Measurements from ENCODE around the gene CTBS.
"Not testable (repeated sequence)": the region's sequence is repeated elsewhere in the genome, so short reads cannot be mapped to it uniquely, and the experiment has no call there.

The CTBS gene

DNA sequence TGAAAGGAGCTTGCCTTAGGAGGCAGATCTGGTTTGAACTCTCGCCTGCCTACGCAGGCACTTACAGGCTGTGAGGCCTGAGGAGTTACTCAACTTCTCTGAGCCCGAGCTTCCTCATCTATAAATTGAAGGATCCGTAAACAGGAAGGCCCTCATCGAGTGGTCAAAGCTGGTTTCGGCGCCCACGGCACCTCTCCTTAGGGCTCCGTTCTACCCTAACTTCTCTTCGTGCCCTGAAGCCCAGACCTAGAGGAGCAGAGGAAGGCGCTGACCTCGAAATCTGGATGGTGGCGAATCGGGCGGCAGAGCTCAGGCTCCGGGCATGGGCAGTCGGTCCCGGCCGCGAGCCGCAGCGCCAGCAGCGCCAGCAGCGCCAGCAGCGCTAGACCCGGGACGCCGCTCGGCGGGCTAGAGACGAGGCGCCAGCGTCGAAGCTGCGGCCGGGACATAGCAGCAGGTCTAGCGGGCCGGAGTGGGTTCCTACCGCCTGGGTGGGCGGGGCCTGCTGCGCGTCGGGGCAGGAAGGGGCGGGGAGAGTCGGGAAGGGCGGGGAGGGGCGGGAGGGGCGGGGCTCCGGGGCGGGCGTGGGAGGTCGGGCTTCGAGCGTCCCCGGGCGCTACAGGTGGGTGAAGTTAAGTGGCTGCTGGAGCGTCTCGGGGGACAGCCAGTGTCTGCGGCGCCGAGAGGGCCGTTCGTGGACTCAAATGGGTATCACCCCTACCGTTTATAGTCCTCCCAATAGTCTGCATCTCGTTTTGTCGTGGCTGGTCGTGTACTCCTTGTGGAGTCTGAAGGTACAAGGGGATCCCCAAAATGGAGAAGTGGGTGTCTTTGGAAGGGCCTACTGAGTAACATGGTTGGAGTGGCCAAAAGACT lies at the start of gene CTBS:
Gene CTBS, minus strand, starts transcription at position 474 of the 876 bp plus-strand sequence. Its CDS starts 25 bp downstream, at position 449.
- peak; percentile 62 for DNase-seq

- no peak for DNase-seq
Observed at GRCh38 chr1:84621553-84621952, 47.3 kb upstream of the CTBS start.

DNA sequence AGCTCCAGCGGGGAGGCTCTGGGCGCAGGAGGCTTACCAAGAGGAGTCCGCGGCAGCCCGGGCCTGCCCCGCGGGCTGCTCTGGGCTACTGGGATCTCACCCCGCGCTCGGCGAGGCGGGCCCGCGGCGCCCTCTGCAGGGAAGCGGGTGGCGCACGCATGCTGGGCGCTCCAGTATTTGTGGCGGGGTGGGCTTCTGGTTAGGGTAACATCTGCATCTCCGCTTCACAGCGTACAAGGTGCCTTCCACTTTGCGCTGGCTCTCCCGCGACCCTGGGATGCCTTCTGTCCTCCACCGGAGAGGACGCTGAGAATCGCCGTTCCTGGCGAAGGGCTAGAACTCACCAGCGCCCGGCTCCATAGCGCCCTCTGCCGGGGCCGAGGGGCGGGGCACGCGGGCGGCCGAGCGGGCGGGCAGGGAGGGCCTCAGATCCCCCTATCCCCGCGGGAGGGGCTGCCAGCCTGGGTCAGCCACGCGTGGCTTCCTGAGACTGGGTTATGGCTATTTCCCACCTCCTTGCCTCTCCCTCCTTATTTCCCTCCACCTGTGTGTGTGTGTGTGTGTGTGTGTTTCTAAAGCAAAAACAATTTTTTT lies 46.6 kb upstream of the CTBS start:
- peak; percentile 70 for DNase-seq

GRCh38 chr1:84619383-84620102 lies 45.3 kb upstream of the CTBS start:
- DNase-seq, result peak; percentile 79

DNA sequence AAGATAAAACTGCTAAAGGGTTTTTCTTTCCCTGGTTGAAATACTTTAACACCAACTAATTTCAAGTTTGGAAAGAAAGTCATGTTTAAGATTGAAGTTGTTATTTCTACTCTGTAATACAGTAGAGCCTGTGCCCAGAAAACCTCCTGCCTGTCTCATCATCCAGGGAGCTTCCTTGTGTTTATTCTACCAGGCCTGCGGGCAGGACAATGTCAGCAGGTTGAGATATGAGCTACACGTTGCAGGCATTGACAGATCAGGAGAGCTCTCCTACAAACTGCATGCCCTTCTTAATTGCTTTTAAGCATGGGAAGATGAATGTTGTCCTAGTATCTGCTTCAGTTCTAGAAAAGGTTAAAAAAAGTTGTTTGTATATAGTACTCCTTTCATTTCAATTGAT lies 43.1 kb upstream of the CTBS start:
- DNase-seq, result no peak

DNA sequence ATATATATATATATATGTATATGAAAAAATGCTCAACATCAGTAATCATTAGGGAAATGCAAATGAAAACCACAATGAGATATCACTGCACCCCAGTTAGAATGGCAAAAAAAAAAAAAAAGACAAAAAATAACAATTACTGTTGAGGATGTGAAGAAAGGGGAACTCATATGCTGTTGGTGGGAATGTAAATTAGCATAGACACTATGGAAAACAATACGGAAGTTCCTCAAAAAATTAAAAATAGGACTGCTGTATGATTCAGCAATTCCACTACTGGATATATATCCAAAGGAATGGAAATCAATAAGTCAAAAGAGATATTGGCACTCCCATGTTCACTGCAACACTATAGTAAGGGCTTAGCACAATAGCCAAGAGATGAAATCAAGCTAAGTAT lies 41.5 kb upstream of the CTBS start:
- DNase-seq, result no peak

DNA sequence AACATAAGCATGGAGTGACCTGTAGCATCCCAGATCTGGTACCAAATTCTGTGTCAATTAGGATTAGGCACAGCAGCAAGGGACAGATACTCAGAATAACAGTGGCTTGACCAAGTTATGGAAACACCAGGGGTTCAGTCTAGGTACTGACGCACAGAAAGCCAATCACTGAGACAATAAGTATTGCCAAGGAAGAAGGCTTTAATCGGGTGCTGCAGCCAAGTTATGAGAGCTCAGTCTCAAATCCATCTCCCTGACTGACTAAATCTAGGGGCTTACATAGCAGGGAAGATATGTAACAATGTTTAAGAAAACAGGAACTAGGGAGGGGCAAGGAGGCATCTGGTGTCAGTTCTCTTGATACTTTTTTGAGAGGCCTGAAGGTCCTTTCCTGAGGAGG lies 39.6 kb upstream of the CTBS start:
- DNase-seq, result no peak

- DNase-seq, result no peak
Observed at GRCh38 chr1:84613026-84613425, 38.8 kb upstream of the CTBS start.

DNA sequence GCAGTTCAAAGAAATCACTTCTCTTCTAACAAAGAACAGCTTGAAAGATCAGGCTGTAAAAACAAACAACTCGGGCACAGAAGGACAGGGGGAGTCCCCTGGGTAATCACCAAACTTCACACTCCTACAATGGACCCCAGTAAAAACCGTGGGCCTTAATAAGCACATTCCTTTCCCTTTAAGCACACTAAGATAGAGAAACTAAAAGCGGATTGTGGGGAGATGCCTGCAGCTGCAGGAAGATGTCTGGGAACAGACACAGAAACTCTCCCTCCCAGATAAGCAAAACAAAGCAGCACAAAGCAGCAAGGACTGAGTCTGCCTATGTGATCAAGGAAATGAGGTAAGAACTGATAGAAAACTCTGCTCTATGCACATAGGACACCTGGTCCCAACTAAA lies 37.6 kb upstream of the CTBS start:
- DNase-seq, result no peak

DNA sequence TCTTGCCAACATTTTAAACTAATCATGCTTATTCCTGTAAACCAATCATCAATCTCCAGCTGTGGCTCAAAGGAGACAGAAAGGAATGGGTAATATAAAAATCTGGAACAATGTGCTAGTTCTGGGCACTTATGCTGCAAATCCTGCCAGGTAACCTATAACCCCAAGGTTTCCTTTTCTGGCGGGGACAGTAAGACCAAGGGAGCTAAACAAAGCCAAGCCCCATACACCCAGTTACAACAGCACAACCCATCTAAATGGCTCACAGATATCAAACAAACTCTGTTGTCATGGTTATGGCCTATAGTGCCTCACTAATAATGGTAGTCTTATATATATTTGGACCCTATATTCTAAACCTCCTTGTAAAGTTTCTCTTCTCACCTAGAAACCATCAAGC lies 36.9 kb upstream of the CTBS start:
- no peak for DNase-seq

GRCh38 chr1:84606977-84607376 lies 32.7 kb upstream of the CTBS start:
- no peak for DNase-seq

- no peak for DNase-seq
Observed at GRCh38 chr1:84605157-84605556, 30.9 kb upstream of the CTBS start.

- DNase-seq, result peak; percentile 50
Observed at GRCh38 chr1:84603941-84604830, 29.9 kb upstream of the CTBS start.

- DNase-seq, result no peak
Observed at GRCh38 chr1:84603223-84603622, 29.0 kb upstream of the CTBS start.

- no peak for DNase-seq
Observed at GRCh38 chr1:84600796-84601195, 26.6 kb upstream of the CTBS start.

DNA sequence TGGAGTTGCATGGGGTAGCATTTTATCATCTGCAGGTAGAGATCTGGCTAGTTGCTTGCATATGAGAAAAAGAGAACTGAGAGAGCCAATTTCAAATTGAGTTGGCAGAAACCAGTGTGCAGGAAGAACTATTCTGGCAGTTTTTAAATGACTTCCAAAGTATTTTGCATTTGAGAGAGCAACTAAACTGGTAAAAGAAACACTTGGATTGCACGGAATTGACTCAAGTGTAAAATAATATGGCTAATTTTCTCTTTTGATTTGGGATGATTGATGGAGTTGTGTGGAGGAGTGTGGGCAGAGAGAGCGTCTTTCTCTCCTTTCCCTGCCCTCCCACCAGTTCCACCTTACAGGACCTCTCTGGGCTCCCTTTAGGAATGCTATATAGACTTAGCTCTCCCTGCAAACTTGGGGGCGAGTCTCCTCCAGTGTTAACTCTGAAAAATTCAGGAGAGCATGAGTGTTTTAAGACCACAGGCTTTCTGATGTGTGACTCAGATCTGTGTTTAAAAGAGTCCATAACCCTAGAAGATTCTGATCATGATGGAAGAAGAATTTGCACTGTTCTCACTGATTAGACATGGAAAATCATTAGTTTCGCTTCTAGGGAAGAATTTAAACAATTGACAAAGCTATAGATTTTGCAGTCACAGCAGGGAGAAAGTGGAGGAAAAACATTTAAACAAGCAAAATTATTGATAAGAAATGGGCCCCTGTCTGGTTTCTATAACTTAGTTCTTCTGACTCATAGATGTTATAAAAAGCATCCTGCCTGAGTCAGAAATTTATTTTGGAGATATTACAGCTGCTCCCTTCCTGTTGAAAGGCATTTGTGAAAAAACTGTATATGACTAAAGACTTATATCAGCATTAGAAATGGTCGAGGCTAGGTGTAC lies 24.9 kb upstream of the CTBS start:
- DNase-seq, result no peak

GRCh38 chr1:84598418-84598817 lies 24.2 kb upstream of the CTBS start:
- no peak for DNase-seq

DNA sequence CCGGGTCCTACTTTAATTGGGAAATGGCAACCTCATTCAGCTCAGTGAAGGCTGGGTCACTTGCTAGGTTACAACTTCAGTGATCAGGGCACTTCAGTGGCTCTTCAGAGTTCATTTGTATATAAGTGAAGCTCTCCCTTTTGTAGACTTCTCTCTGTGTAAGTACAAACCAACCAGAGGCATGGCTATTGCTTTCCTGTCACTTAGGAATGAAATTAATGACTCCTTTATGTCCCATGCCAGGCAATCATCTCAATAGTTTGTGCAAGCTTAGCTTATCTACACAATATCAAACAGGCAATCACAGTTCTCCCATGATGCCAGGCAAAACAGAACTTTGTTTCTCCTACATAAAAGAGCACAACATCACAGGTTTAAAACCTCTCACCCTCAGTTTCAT lies 22.8 kb upstream of the CTBS start:
- DNase-seq, result no peak

- DNase-seq, result not testable (repeated sequence)
Observed at GRCh38 chr1:84594959-84595358, 20.7 kb upstream of the CTBS start.

GRCh38 chr1:84587099-84587498 lies 12.9 kb upstream of the CTBS start:
- DNase-seq, result no peak

DNA sequence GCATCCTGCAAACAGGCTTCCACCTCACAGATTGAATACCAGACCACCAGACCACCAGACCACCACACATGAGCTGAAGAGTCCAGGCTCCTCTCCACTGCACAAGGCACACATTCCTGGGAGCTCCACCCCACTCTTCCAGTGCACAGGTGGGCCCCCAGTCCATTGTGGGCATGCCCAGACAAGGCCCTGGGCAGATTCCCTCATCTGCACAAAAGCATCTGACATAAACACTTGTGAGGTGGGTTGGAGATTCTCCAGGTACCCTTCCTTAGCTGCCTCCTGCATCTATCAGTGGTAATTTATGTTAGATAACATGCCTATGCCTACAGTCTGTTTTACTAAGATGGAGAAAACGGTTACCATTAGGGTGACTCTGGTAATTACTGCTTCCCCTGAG lies 11.6 kb upstream of the CTBS start:
- no peak for DNase-seq

GRCh38 chr1:84584126-84584525 lies 9.9 kb upstream of the CTBS start:
- no peak for DNase-seq

All from DMS153 (cell line).